NCI-H1092 (cell line): ENCODE results near the gene TOLLIP.

ENCODE experiments used
- DNase-seq: peaks from one replicate; lab custom pipeline; 2025; lab: John Stamatoyannopoulos, UW

TOLLIP gene

DNA sequence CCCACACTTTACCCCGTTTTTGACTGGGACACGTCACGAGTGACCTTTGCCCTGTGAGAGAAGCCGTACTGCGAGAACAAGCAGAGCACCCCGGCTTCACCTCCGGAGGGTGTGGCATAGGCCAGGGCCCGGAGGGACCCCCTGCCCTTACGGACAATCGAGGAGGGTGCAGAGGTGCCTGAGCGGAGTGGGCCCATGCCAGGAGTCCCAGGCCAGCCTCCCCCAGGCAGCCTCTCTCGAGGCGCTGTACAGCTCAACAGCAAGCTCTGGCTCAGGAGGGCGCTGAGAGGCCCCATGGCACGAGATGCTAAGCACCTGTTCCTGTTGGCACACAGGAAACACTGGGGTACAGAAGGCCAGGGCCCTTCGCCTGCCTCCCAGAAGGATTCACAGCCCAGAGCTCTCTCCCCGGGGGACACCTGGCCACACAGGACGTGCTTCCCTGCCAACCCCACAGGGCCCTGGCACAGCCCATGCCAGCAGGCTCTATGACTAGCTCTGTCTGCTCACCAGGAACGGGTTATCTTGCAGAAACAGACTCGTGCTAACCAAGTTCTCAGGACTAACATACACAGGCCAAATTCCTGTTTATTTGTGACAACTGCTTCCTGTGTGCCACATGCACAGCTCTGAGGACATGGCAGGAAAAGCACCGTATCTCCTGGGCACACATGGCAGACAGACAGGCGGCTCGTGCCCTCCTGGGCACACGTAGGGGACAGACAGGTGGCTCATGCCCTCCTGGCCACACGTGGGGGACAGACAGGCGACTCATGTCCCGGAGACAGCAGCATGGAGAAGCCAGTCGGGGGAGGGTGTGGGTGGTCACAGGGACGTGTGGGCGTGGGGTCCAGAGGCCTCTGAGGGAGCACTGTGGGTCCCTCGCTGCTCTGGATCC, 11.6 kb downstream of the TOLLIP start:
- DNase-seq = no peak

DNA sequence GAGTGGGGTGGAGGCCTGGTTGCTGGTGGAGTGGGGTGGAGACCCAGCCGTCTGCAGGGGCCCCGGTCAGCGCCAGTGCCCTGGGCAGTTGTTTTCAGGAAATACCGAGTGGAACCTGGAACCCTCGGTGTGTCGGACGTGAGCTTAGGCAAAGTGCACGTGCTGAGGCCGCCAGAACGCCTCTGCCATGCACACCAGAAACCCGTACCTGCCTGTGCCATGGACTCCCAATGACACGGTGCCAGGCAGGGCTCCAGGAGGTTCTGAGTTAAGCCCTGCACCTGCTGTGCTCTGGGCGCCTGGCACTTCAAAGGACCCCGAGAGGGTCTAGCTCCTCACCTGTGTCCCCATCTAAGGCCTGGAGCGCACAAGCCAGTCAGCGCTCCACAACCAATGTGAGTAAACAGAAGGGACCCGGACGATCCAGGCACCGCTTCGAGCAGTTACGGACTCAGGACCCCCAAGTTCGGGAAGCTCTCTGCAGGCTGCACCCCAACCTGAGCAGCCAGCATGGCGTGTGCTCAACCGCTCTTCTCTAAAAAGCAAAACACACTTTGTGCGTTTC, 12.3 kb downstream of the TOLLIP start:
- no peak for DNase-seq

GRCh38 chr11:1296287-1296686, 13.1 kb downstream of the TOLLIP start:
- DNase-seq = no peak

DNA sequence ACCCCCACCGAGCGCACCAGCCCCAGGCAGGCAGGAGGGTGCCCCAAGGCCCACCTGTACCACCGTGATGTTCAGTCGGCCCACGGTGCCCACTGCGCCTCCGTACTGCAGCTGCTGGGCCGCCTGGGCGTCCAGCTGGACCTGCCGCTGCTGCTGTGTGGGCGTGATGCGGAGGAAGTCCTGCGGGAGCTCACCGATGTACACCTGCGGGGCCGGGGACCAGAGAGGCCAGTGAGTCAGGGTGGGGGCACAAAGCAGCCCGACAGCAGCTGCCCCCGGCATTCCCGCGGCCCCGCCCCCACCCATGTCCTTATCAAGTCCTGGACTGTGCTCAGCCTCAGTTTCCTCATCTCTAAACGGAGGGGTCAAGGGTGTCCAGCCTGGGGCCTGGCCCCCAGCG, 13.8 kb downstream of the TOLLIP start:
- no peak for DNase-seq

DNA sequence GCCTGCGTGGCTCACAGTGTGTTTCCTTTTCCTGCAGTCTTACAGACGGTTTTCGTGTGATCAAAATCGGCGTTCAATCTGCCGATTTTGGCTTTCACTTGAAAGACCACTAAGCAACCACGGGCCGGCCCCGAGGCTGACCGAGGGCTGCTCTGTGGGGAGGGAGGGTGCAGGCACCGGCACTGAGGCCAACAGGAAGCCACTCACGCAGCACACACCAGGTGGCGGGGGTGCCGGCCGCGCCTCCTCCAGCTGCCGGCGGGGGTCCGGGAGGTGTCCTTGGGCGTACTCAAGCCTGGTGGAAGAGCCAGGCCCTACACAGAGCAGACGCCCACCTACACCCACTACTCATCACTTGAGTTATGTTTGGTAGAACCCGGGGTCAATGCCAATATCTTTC, 14.3 kb downstream of the TOLLIP start:
- no peak for DNase-seq

DNA sequence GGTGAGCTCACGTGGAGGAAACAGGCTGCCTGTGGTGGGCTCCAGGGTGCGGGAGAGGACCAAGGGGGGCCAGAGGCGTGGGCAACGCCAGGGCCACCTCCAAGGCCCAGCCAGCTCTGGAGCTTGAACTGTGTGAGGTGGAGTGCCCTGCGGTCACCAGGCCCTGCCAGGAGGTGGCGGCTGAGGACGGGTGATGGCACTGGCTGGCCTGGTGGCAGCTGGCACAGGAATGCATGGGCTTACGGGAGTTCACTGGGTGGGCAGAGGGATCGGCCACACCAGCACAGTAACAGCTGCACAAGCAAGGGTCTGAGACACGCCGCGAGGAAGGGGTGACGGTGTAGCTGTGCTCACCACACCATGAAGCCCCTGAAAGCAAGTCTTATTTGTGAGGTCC, 15.8 kb downstream of the TOLLIP start:
- no peak for DNase-seq

GRCh38 chr11:1292644-1293618, 16.5 kb downstream of the TOLLIP start:
- DNase-seq = no peak

DNA sequence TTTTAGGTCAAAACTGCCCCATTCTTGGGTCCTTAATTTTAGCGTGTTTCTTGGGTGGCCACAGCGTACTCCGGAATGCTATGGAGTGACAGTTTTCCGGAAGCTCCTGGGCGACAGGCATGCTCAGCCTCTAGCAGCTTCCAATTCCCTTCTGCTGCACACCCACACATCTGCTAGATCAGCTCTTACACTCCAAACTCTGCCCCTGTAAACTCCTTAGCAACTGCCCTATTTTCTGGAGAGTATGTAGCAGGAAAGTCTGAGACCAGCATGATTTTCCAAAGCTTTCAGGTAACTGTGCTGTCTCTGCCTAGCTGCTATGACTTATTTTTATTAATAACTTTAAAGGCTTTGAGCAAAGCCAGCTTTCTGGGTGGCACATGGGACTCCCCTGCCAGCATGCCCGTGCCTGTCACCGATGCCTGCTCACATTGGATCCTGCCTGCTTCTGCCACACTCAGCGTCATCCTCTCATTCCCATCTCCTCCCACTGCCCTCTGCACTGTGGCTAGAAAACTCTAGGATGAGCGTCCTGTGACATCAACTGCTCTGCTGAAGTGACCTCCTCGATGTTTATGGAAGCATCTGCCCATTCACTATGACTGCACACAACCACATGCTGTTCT, 17.3 kb downstream of the TOLLIP start:
- no peak for DNase-seq

- no peak for DNase-seq
These were observed 18.0 kb downstream of the TOLLIP start for GRCh38 chr11:1291295-1292017.

DNA sequence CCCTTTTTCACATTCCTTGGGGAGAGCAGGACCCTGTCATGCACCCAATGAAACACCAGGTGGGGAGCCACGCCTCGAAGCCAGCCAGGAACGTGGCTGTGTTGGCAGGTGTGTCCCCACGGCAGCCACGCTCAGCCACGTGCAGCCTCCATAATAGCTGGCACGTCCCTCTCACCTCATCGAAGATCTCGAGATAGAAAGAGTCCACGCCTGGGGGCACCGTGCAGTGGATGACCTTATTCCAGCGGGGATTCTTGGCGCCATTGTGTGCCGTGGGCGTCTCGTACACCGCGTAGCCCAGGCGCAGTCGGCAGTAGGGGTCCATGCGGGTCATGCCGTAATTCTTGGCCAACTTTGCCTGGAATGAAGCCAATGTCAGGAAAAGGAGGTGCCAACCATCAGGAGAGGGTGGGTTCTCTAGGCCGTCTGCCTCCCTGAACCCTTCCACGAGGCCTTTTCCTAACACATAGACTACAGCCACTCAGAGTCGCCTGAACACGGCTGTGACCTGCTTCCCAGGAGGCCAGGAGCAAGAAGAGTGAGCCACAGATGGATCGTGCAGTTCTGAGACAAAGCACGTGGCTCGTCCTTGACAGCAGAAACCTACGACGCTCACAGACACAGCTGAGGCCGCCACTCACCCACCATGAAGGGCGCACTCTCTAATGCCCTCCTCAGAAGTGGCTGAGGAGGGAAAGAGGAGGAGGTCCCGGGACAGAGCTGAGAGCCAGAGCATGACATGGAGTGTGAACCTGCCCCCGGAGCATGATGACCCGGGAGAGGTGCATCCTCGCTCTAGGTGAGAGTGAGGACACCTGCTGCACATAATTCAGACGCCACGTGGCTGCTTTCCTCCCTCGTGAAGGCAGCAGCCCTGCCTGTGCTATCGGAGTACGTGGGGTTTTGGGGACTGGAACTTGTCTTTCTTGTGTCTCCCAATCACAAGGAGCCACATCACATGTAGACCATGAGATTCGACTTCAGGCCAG, 19.1 kb downstream of the TOLLIP start:
- no peak for DNase-seq

- DNase-seq = no peak
These were observed 20.1 kb downstream of the TOLLIP start for GRCh38 chr11:1289211-1289935.

DNA sequence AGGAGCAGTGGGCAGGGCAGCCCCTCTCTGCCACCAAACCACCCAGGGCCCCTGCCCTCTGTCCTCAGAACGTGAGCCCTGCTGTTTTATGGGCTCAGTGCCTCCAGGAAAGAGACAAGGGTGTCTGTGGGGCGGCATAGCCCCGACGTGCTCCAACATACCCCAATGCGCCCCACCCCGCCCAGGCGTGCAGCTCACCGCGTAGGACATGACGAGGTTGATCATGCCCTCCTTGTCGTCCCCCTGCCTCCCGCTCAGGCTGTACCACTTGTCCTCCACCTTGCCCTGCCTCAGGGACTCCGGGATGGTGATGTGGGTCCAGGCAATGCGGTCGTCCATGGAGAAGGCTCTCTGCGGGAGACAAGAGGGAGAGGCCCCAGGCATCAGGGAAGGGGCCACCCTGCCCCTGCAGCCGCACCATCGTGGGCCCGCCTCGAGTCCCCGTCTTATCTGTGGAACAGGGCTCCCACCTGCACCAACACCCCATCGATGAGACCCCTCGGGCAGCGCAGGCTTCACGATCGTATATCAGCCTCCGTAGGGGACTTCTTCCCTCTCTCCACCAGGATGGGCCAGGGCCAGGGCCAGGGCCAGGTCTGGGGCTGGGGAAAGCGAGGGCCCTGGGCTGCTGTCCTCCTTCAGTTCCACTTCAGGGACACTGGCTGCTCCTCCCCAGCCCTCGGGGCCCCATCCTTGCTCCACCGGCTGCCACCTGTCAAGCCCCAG, 20.8 kb downstream of the TOLLIP start:
- DNase-seq = no peak

GRCh38 chr11:1287928-1288327, 21.5 kb downstream of the TOLLIP start:
- DNase-seq = no peak

DNA sequence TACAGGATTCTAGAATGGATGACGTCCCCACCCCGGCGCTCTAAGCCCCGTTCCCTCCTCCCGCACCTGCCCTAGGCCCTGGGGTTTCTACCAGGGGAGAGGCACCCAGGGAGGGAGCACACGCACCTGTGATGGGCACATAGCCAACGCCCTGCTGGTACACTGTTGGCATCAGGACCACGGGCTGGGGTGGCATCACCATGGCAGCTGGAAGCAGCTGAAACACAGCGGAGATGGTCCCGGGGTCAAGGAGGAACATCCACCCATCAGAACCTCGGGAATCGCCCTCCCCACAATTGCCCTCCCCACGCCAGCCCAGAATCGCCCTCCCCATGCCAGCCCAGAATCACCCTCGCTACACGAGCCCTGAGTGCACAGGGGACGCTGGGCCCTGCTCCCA, 23.6 kb downstream of the TOLLIP start:
- no peak for DNase-seq

DNA sequence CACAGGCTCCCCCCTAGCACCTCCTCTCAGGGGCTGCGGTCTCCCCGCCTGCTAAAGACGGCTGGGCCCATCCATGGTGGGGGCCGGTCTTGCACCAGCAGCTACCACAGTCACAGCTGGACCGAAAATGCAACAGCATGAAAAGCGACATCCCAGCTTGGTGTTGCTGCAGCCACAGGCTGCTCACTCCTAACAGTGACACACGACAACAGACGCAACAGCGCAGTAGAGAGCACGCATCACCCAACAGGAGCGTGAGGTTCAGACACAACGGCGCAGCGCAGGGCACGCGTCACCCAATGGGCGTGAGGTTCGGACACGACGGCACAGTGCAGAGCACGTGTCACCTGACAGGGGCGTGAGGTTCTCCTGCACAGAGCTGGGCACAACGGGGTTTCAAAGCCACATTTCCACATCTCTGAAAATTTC, 24.1 kb downstream of the TOLLIP start:
- DNase-seq = no peak

DNA sequence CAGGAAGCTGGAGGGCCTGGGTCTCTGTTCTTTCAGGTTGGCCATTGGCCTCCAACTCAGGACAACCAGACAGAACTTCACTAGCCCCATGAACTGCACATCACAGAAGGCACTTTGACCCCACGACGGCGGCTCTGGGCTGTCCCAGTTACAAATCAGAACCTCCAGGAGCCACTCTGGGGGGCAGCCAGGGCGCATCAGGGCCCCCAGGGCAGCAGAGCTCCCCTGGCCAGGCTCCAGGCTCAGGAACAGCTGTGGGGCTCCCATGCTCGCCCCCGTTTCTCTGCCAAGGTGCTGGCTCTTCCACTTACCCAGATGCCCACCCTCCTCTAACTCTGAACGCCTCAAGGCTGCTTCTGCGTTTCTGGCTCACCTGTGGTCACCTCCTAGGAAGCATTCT, 25.5 kb downstream of the TOLLIP start:
- DNase-seq = no peak

- no peak for DNase-seq
These were observed 26.3 kb downstream of the TOLLIP start for GRCh38 chr11:1283091-1283511.

DNA sequence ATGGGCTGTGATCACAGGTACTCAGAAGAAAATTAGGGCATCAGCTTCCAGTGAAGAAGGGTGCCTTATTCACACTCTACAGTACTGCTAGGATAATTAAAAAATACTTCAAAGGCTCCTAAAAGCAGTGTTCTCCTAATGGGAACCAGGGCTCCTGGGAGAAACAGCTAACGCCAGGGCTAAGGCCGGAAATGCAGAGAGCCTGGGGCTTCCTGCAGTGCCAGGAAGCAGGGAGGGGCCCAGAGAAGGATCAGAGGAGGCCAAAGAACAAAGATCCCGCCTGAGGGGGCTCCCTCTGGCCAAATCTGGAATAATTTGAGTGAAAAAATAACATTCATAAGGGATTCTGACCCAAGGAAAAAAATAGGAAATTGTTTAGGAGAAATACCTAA, 27.5 kb downstream of the TOLLIP start:
- DNase-seq = no peak
